GM19099 (cell line): ENCODE measurements around the gene ELMO3.

ENCODE experiments used
- POLR2A ChIP-seq: IDR thresholded peaks from 3 replicates; pipeline ENCODE4 v1.6.1; 2011; ENCODE audit warnings: low read depth; ENCODE audit not compliant: insufficient read length; ENCODE audit errors: extremely low read depth

ELMO3 gene

GRCh38 chr16:67184453-67184994 lies 14.4 kb upstream of the ELMO3 start:
- TF ChIP-seq POLR2A = no peak

GRCh38 chr16:67184995-67185650 lies 13.8 kb upstream of the ELMO3 start:
- TF ChIP-seq POLR2A = no peak

DNA sequence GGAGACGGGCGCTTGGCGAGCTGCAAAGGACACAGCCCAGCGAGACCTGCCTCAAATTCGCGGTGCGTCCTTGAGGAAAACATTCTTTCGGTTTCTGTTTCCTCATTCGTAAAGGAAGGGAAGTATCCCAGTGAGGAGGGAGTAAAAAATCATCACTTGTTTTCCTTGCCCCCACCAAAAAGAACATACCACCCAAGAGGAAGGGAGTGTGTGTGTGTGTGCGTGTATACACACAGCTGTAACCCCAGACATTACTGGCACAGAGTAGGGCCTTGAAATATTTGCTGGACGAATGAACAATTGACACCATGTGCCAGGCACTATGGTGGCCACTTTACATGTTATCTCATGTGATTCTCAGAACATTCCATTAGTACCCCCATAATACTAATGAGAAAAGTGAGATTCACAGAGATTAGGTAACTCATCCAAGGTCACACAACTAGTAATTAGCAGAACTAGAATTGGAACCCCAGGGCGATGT lies 13.2 kb upstream of the ELMO3 start:
- no peak for TF ChIP-seq POLR2A

GRCh38 chr16:67186550-67186950 lies 12.4 kb upstream of the ELMO3 start:
- no peak for TF ChIP-seq POLR2A

- TF ChIP-seq POLR2A = no peak
Measured at GRCh38 chr16:67187175-67187890, 11.6 kb upstream of the ELMO3 start.

DNA sequence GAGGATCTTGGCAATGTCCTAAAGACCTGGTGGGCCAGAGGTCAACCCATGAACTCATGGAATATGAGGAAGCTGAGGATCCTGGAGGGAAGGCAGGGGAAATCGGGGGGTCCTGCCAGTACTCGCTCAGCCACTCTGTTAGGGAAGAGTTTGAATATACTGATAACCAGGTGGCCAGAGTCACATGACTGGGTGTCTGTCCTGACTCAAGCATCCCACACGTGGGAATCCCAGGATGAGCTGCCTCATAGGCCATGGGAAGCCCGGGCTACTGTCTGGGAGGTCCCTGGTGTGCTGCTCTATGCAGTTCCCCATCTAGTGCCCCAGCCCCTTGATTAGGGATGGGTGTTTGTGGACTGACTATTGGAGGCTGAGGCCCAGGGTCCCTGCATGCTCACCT lies 10.6 kb upstream of the ELMO3 start:
- TF ChIP-seq POLR2A = no peak

DNA sequence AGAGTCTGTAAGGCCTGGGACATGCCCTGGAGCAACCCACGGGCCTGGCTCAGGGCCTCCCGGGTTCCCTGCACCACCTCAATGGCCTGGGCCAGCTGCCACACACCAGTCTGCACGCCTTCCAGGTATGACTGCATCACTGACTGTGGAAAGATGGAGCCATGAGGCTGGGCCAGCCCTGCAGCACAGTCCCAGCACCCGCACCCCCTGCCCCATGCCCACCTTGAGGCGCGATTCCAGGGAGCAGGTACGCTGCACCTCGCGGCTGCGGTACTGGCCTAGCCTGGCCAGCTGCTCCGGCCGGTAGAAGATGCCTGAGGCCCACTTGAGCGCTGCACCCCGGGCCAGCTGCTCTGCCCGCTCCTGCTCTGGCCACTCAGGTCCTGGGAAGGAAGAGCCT lies 10.1 kb upstream of the ELMO3 start:
- no peak for TF ChIP-seq POLR2A

DNA sequence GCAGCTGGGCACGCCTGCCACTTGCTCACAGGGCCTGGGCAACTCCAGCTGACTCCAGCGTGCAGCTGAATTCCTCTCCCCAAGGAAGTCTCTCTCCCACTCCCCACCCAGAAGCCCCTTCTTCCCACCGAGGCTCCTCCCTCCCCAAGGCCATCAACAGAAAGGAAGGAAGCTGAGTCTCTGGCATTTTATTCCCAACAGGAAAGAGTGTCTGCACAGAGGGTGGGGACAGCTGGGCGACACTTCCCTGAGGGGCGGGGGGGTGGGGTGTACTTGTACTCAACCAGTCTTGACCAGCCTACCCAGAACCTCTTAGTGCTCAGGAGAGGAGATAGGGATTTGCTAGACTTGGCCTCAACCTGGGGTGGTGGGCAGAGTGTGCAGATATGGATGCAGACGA lies 8.9 kb upstream of the ELMO3 start, which contains the start of gene EXOC3L1:
TSS of gene EXOC3L1 (minus strand) at position 96 of the 400 bp plus-strand sequence. CDS start 460 bp downstream, outside the sequence.
- no peak for TF ChIP-seq POLR2A

- no peak for TF ChIP-seq POLR2A
Measured at GRCh38 chr16:67190448-67191399, 8.2 kb upstream of the ELMO3 start.

DNA sequence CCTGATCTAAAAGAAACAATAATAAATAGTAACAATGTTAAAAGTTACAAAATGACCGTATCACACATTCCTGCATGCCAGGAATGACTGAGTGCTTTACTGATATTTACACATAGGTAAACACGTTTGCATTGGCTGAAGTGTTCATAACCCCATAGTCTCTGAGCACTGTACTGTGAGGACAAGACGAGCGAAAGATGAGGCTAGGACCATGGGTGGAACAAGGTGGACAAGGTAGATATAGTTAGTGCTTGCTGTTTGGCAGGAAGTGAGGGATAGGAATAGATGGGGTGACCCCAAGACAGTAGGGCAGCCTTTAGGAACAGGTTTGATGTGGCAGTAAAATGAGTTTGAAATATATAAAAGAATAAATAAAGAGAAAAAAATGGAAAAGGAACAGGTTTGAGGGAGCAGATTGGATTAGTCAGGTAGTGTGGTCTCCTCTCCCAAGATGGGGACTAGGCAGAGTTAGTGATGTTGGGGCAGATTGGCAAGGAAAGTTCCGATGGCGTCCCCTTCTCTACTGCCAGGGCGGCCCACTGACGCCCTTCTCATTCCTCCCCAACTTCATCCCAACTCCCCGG lies 7.4 kb upstream of the ELMO3 start:
- TF ChIP-seq POLR2A = no peak

GRCh38 chr16:67191995-67192681 lies 6.8 kb upstream of the ELMO3 start, which contains the start of gene E2F4:
Gene E2F4 (plus strand): TSS chr16:67192155. CDS start chr16:67192228, 73 bp downstream.
- TF ChIP-seq POLR2A = peak; percentile 86

GRCh38 chr16:67192781-67193361 lies 6.1 kb upstream of the ELMO3 start:
- no peak for TF ChIP-seq POLR2A

DNA sequence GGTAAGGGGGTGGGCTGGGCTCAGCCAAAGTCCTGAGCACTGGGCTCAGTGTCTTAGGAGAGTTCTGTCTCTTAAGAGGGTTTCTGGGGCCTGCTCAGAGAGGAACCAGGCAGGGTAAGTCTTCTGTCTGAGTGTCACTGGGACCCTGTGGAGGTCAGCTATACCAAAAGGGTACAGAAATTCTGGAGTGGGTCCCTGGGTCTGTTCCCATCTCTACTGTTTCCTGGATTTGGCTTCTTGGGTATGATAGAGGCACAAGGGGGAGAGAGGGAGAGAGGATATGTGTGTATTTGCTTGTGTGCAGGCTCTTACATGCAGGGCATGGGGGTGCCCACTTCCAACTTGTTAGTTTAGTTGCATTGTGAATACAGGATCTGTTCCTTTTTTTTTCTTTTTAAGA lies 5.4 kb upstream of the ELMO3 start:
- no peak for TF ChIP-seq POLR2A
